GM13977 (cell line): ENCODE measurements around the gene ARHGEF9.
"Not testable (repeated sequence)": the region's sequence is repeated elsewhere in the genome, so short reads cannot be mapped to it uniquely, and the experiment has no call there.

ENCODE experiments used
- DNase-seq: peaks from one replicate; pipeline ENCODE4 v3.0.0; 2012; ENCODE audit warnings: low spot score
- CTCF ChIP-seq: IDR thresholded peaks from 2 replicates; pipeline ENCODE4 v1.5.1; 2012; ENCODE audit warnings: mild to moderate bottlenecking, control low read depth; ENCODE audit not compliant: insufficient read depth; ENCODE audit errors: extremely low read depth, missing control alignments
- in situ Hi-C: fragments of 300-500 bp; cut with MboI; formaldehyde crosslinking; loops from one replicate; pipeline ENCODE4 v1.12.0; 2022; ENCODE audit warnings: low sequenced_read_pairs, low pct_unique_long_range_greater_than_20kb, mixed read lengths, inconsistent platforms; ENCODE audit not compliant: unreplicated experiment

ARHGEF9 gene

GRCh38 chrX:63784902-63785707, at the start of gene ARHGEF9:
Gene ARHGEF9 (minus strand): TSS chrX:63785214. CDS start chrX:63785145, 69 bp downstream.
- in situ Hi-C loops = no loop called here
- TF ChIP-seq CTCF = no peak
- DNase-seq = no peak

GRCh38 chrX:63825446-63825845, 40.4 kb upstream of the ARHGEF9 start:
- DNase-seq, in situ Hi-C loops: not testable (repeated sequence)

- in situ Hi-C loops = no loop called here
- TF ChIP-seq CTCF = no peak
- no peak for DNase-seq
These were observed 33.1 kb upstream of the ARHGEF9 start for GRCh38 chrX:63818156-63818555.

- TF ChIP-seq CTCF = no peak
- in situ Hi-C loops = no loop called here
- DNase-seq = no peak
These were observed 32.7 kb upstream of the ARHGEF9 start for GRCh38 chrX:63817696-63818095.

GRCh38 chrX:63812823-63813222, 27.8 kb upstream of the ARHGEF9 start:
- TF ChIP-seq CTCF = no peak
- in situ Hi-C loops = no loop called here
- DNase-seq = no peak

GRCh38 chrX:63810746-63811145, 25.7 kb upstream of the ARHGEF9 start:
- in situ Hi-C loops = no loop called here
- TF ChIP-seq CTCF = no peak

GRCh38 chrX:63809173-63809572, 24.2 kb upstream of the ARHGEF9 start:
- no peak for DNase-seq
- TF ChIP-seq CTCF = no peak
- in situ Hi-C loops = no loop called here

More at GRCh38 chrX:63810746-63811145, 25.7 kb upstream of the ARHGEF9 start:
- no peak for DNase-seq

- DNase-seq, in situ Hi-C loops: not testable (repeated sequence)
These were observed 10.4 kb upstream of the ARHGEF9 start for GRCh38 chrX:63795406-63795805.
